ENCODE measurements around the gene SLC39A11. TPM values are rescaled to one million over a fixed set of nuclear protein-coding genes. Genes with fewer than 3 reads are reported as not detected.
"Not testable (repeated sequence)": the region's sequence is repeated elsewhere in the genome, so short reads cannot be mapped to it uniquely, and the experiment has no call there.

SLC39A11 gene
- total RNA-seq, 1 donor from 2014 or later = 21.5 TPM

DNA sequence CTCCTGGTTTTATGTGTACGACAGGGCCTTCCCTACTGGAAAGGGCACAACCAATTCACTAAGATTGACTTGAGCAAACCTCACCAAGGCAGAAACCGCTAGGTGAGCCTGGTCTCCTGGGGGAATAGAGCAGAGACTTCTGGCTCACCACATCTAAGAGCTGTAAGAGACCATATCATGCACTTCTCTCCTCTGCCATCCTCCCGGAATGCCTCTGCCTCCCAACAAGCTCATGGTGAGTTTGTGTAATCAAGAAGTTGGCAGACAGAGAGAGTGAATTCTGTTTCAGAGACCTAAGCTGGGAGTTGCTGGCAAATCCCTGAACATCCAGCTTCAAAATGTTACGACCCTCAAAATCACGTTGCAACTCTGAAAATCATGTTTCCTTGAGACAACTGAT is 154.8 kb downstream of the SLC39A11 start:
- FAIRE-seq (no peak), DNase-seq (ENCODE audit: low read depth) (no peak)
- H3K79me2 ChIP-seq (ENCODE audit: insufficient read depth, low read length) = no peaks in the 10 kb centered on the region
- H3K4me1 ChIP-seq (ENCODE audit: insufficient read depth, low read length) = no peaks in the 10 kb centered on the region
- Mint-ChIP-seq H3K27ac (ENCODE audit: unreplicated experiment) (no peak overlapping the region), H3K9me3 (ENCODE audit: unreplicated experiment) (no peaks in the 10 kb centered on the region), H3K36me3 (ENCODE audit: low read depth, unreplicated experiment) (peaks cover 1% of the 10 kb centered on the region), H3K4me1 (ENCODE audit: low read depth, unreplicated experiment) (peaks cover 3% of the 10 kb centered on the region), H3K27me3 (ENCODE audit: low read depth, unreplicated experiment) (no peaks in the 10 kb centered on the region), H3K4me3 (ENCODE audit: unreplicated experiment) (no peak overlapping the region)
- no peak overlapping the region for H3K27ac ChIP-seq (ENCODE audit: low read depth, low read length)
- no peaks in the 10 kb centered on the region for H3K9me3 ChIP-seq (ENCODE audit: insufficient read depth, low read depth, low read length)
- no peak overlapping the region for H3K4me3 ChIP-seq (ENCODE audit: insufficient read depth, low read depth, low read length)
- H3K4me2 ChIP-seq (ENCODE audit: low read length) = no peak overlapping the region
- no peaks in the 10 kb centered on the region for H3K27me3 ChIP-seq (ENCODE audit: insufficient read depth, low read length)
- no peaks in the 10 kb centered on the region for H3K36me3 ChIP-seq (ENCODE audit: insufficient read depth, low read length)
- no peak overlapping the region for H2AFZ ChIP-seq (ENCODE audit: low read depth, low read length)
- H4K20me1 ChIP-seq (ENCODE audit: insufficient read depth, low read length) = no peaks in the 10 kb centered on the region
- H3K9ac ChIP-seq (ENCODE audit: low read length) = no peak overlapping the region
- TF ChIP-seq, protein P1, sequence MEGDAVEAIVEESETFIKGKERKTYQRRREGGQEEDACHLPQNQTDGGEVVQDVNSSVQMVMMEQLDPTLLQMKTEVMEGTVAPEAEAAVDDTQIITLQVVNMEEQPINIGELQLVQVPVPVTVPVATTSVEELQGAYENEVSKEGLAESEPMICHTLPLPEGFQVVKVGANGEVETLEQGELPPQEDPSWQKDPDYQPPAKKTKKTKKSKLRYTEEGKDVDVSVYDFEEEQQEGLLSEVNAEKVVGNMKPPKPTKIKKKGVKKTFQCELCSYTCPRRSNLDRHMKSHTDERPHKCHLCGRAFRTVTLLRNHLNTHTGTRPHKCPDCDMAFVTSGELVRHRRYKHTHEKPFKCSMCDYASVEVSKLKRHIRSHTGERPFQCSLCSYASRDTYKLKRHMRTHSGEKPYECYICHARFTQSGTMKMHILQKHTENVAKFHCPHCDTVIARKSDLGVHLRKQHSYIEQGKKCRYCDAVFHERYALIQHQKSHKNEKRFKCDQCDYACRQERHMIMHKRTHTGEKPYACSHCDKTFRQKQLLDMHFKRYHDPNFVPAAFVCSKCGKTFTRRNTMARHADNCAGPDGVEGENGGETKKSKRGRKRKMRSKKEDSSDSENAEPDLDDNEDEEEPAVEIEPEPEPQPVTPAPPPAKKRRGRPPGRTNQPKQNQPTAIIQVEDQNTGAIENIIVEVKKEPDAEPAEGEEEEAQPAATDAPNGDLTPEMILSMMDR (IDR thresholded peaks at IDR 0.05; ENCODE audit: insufficient read depth, low read depth, low read length) = no peak
- no peak for TF ChIP-seq EZH2 (IDR thresholded peaks at IDR 0.05; ENCODE audit: insufficient read depth, low read length)

DNA sequence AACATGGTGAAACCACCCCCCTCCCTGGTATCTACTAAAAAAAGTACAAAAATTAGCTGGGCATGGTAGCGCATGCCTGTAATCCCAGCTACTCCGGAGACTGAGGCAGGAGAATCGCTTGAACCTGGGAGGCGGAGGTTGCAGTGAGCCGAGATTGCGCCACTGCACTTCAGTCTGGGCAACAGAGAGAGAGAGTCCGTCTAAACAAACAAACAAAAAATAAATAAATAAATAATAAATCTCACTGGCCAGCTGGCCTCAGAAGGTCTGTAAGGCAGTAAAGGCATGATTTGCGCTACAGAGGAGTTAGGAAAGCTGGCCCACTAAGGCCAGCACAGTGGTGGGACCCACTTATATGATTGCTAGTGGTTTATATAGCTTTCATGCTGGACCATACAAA is 155.2 kb downstream of the SLC39A11 start:
- not testable (repeated sequence) for H3K27me3 Mint-ChIP-seq (ENCODE audit: low read depth, unreplicated experiment); H3K4me1 Mint-ChIP-seq (ENCODE audit: low read depth, unreplicated experiment); H3K79me2 ChIP-seq (ENCODE audit: insufficient read depth, low read length); FAIRE-seq; H4K20me1 ChIP-seq (ENCODE audit: insufficient read depth, low read length); H3K27ac Mint-ChIP-seq (ENCODE audit: unreplicated experiment); H3K4me3 ChIP-seq (ENCODE audit: insufficient read depth, low read depth, low read length); H3K4me1 ChIP-seq (ENCODE audit: insufficient read depth, low read length); H3K9me3 Mint-ChIP-seq (ENCODE audit: unreplicated experiment); H3K4me2 ChIP-seq (ENCODE audit: low read length); H3K27ac ChIP-seq (ENCODE audit: low read depth, low read length); H3K9me3 ChIP-seq (ENCODE audit: insufficient read depth, low read depth, low read length); DNase-seq (ENCODE audit: low read depth); H3K36me3 Mint-ChIP-seq (ENCODE audit: low read depth, unreplicated experiment); H2AFZ ChIP-seq (ENCODE audit: low read depth, low read length); H3K4me3 Mint-ChIP-seq (ENCODE audit: unreplicated experiment); H3K36me3 ChIP-seq (ENCODE audit: insufficient read depth, low read length); H3K9ac ChIP-seq (ENCODE audit: low read length); H3K27me3 ChIP-seq (ENCODE audit: insufficient read depth, low read length)

DNA sequence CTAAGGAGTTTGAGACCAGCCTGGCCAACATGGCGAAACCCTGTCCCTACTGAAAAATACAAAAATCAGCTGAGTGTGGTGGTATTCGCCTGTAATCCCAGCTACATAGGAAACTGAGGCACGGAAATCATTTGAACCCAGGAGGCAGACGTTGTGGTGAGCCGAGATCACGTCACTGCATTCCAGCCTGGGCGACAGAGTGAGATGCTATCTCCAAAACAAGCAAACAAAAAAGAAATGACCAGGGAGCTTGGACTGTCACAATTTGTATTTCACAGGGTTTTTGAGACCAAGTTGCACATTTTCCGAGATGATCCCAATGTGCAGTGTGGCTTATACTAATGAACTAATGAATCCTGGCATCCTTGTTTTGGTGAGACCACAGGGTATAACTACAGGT is 156.5 kb downstream of the SLC39A11 start:
- Histone ChIP-seq H3K27ac (ENCODE audit: low read depth, low read length) (no peak overlapping the region), H2AFZ (ENCODE audit: low read depth, low read length) (no peak overlapping the region), H3K27me3 (ENCODE audit: insufficient read depth, low read length) (no peaks in the 10 kb centered on the region), H3K4me3 (ENCODE audit: insufficient read depth, low read depth, low read length) (no peak overlapping the region), H3K79me2 (ENCODE audit: insufficient read depth, low read length) (no peaks in the 10 kb centered on the region), H3K9ac (ENCODE audit: low read length) (no peak overlapping the region), H3K4me1 (ENCODE audit: insufficient read depth, low read length) (no peaks in the 10 kb centered on the region), H3K9me3 (ENCODE audit: insufficient read depth, low read depth, low read length) (no peaks in the 10 kb centered on the region), H3K36me3 (ENCODE audit: insufficient read depth, low read length) (no peaks in the 10 kb centered on the region), H4K20me1 (ENCODE audit: insufficient read depth, low read length) (no peaks in the 10 kb centered on the region), H3K4me2 (ENCODE audit: low read length) (no peak overlapping the region)
- no peaks in the 10 kb centered on the region for H3K27me3 Mint-ChIP-seq (ENCODE audit: low read depth, unreplicated experiment)
- TF ChIP-seq, protein P1 (IDR thresholded peaks at IDR 0.05; ENCODE audit: insufficient read depth, low read depth, low read length) = no peak
- no peak for TF ChIP-seq EZH2 (IDR thresholded peaks at IDR 0.05; ENCODE audit: insufficient read depth, low read length)
- H3K4me3 Mint-ChIP-seq (ENCODE audit: unreplicated experiment) = no peak overlapping the region
- peaks cover 3% of the 10 kb centered on the region for H3K4me1 Mint-ChIP-seq (ENCODE audit: low read depth, unreplicated experiment)
- no peaks in the 10 kb centered on the region for H3K9me3 Mint-ChIP-seq (ENCODE audit: unreplicated experiment)
- FAIRE-seq (no peak), DNase-seq (ENCODE audit: low read depth) (no peak)
- H3K36me3 Mint-ChIP-seq (ENCODE audit: low read depth, unreplicated experiment) = peaks cover 1% of the 10 kb centered on the region
- no peak overlapping the region for H3K27ac Mint-ChIP-seq (ENCODE audit: unreplicated experiment)

Measured in astrocyte (in vitro differentiated cells and primary cell).